A673 (cell line): ENCODE results near the gene RASSF7.

Experiments used
- EZH2 ChIP-seq: fragments of 200-600 bp; sonication (generic); IDR thresholded peaks from 2 replicates; pipeline ENCODE4 v1.6.1; 2017; ENCODE audit warnings: borderline replicate concordance, low read depth, mild to moderate bottlenecking, mixed read lengths, antibody characterized with exemption, low read length; ENCODE audit not compliant: poor library complexity, severe bottlenecking
- TF ChIP-seq, protein P1 (sequence below): fragments of 300-800, 200-600 bp; sonication (generic); conservative IDR thresholded peaks from 2 replicates; pipeline ENCODE4 v1.5.1; 2017; ENCODE audit warnings: low read depth, mild to moderate bottlenecking, antibody characterized with exemption, low read length, moderate library complexity, mixed read lengths

- TF ChIP-seq, protein P1, sequence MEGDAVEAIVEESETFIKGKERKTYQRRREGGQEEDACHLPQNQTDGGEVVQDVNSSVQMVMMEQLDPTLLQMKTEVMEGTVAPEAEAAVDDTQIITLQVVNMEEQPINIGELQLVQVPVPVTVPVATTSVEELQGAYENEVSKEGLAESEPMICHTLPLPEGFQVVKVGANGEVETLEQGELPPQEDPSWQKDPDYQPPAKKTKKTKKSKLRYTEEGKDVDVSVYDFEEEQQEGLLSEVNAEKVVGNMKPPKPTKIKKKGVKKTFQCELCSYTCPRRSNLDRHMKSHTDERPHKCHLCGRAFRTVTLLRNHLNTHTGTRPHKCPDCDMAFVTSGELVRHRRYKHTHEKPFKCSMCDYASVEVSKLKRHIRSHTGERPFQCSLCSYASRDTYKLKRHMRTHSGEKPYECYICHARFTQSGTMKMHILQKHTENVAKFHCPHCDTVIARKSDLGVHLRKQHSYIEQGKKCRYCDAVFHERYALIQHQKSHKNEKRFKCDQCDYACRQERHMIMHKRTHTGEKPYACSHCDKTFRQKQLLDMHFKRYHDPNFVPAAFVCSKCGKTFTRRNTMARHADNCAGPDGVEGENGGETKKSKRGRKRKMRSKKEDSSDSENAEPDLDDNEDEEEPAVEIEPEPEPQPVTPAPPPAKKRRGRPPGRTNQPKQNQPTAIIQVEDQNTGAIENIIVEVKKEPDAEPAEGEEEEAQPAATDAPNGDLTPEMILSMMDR: no peak
- no peak for TF ChIP-seq EZH2
Measured at GRCh38 chr11:550021-550745, 10.6 kb upstream of the RASSF7 start.
